ENCODE data around the gene CASP14.
"Not testable (repeated sequence)": the region's sequence is repeated elsewhere in the genome, so short reads cannot be mapped to it uniquely, and the experiment has no call there.

CASP14 gene

DNA sequence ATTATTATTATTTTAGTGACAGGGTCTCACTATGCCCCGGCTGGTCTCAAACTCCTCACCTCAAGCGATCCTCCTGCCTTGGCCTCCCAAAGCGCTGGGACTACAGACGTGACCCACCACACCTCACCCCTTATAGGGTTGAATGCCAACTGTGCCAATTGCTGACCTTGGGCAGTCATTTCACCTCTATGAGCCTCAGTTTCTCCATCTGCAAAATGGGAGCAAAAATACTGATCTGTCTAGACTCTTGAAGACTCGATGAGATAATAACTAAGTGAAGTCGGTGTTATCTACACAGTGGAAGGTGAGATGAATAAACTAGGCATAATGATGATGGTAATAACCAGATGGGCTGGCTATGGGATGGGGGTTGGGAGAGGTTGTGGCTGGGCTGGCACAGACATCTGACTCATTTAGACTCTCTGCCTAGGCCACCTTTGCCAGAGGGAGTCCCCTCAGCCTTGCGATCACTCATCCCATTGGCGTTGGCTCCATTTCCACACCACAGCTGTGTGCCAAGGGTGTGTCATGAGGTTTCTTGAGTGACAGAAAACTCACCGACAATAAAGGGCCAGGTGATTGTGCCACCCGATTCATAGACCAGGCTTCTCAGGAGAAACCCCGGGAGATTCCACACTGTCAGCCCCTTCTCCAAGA is at the start of gene CASP14:
Gene CASP14 (plus strand): TSS at position 596 of the 657 bp plus-strand sequence. CDS start 2,772 bp downstream, outside the sequence.
- DNase-seq (ENCODE audit: low read depth in 3 of 3), result no peak

DNA sequence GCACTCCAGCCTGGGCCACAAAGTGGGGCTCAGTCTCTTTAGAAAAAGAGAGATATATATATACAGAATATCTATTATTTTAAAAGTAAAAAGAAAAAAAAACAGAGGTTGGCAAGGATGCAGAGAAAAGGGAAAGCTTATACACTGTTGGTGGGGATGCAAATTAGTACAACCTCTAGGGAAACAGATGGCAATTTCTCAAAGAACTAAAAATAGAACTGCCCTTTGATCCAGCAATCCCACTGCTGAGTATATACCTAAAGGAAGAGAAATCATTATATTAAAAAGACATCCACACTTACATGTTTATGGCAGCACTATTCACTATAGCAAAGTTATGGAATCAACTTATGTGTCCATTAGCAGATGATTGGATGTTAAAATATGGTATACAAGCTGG is 41.0 kb upstream of the CASP14 start:
- no peak for DNase-seq (ENCODE audit: low read depth in 3 of 3)

- no peak for DNase-seq (ENCODE audit: low read depth in 3 of 3)
These were observed 38.6 kb upstream of the CASP14 start for GRCh38 chr19:15010501-15011300.

DNA sequence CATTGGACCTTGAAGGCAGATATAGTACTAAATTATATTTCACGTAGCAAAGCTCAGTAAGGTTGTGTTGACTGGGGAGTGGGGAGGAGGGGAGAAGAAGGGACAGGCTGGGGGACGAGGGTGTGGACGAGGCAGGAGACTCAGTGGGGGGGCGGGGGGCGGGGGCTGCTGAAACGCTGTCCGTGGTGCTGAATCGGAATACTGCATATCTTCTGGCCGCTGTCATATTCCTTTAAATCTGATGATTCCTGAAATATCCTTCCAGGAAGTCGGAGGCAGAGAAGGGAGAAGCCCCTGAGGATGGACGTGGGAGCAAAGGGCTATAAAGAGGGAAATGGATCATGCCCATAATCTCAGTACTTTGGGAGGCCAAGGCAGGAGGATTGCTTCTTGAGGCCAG is 34.7 kb upstream of the CASP14 start:
- DNase-seq (ENCODE audit: low read depth in 3 of 3), result no peak

- DNase-seq (ENCODE audit: low read depth in 3 of 3), result no peak
These were observed 33.2 kb upstream of the CASP14 start for GRCh38 chr19:15015946-15016542.

- not testable (repeated sequence) for DNase-seq (ENCODE audit: low read depth in 3 of 3)
These were observed 30.4 kb upstream of the CASP14 start for GRCh38 chr19:15018836-15019235.

DNA sequence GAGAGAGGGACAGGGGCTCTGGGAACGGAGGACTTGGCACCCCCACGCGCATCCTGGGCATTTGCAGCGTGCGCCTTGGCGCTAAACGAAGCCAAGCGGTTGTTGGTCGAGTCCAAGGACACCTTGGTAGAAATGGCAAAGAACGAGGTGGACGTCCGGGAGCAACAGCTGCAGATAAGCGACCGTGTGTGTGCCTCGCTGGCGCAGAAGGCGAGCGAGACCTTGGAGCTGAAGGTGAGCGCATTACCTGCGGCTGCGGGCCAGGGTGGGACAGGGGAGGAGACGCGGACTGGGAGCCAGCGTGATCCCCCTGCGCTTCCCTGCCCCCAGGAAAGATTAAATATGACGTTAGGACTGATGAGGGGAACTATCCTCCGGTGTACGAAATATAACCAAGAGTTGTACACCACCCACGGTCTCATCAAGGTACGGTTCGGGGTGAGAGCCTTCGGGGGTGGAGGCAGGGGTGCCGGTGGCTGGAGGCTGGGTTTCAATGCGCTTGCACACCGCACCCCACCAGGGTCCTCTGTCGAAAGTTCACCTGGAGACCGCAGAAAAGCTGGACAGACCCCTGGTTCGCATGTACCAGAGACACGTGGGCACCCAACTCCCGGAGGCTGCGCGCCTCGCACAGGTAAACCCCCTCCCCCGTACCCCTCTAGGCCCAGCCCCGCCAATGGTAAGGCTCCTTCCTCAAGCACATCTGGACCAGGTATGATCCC is 27.8 kb upstream of the CASP14 start:
- DNase-seq (ENCODE audit: low read depth in 3 of 3), result no peak

GRCh38 chr19:15022752-15023151 is 26.5 kb upstream of the CASP14 start:
- DNase-seq (ENCODE audit: low read depth in 3 of 3), result no peak

- no peak for DNase-seq (ENCODE audit: low read depth in 3 of 3)
These were observed 24.1 kb upstream of the CASP14 start for GRCh38 chr19:15025217-15025616.

GRCh38 chr19:15028490-15028889 is 20.8 kb upstream of the CASP14 start:
- DNase-seq (ENCODE audit: low read depth in 3 of 3), result no peak

DNA sequence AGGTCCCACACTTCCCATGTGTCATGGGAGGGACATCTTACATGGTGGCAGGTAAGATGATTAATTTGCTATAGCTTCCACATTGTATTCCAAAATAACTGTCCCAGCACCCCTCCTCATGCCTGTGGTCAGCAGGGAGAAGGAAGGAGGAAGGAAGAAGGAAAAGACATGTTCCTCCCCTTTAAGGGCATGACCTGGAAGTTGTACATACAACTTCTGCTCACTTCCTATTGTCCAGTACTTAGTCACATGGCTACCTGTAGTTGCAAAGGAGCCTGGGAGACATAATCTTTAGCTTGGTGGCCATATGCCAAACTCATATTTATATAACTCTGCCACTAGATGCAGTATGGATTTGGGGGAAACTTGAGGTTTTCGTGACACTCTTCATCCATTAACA is 17.6 kb upstream of the CASP14 start:
- DNase-seq (ENCODE audit: low read depth in 3 of 3), result no peak

DNA sequence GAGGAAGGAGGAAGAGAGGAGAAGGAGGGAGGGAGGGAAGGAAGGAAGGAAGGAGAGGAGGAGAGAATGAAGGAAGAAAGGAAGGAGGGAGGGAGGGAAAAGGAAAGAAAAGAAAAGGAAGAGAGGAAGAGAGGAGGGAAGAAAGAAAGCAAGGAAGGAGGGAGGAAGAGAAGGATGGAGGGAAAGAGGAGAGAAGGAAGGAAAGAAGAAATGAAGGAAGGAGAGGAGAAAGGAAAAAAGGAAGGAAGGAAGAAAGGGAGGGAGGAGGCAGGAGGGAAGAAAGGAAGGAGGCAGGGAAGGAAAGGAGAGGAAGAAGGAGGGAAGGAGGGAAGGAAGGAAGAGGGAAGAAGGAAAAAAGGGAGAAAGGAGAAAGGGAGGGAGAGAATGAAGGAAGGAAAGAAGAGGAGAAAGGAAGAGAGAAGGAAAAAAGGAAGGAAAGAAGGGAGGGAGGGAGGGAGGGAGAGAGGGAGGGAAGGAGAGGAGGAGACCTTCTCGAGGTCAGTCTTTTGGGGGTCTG is 13.4 kb upstream of the CASP14 start:
- DNase-seq (ENCODE audit: low read depth in 3 of 3), result no peak

GRCh38 chr19:15037586-15037985 is 11.7 kb upstream of the CASP14 start:
- DNase-seq (ENCODE audit: low read depth in 3 of 3), result no peak

DNA sequence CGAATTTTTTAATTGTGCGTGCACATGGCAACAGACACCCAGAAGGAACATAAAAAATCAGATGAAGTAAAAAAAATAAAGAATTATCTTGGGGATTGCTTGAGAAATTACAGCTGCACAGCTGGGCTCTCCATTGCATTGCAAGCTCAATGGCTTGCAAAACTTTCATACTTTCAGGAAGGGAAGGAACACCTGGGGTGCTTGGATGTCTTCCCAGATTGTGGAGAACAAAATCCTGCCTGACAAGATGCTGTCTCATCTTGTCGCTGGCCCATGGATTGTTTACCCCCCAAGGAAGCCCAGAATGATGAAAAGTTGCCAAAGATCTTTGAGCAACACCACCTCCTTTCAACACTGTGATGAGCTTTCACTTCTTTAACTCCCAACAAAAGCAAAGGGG is 11.0 kb upstream of the CASP14 start:
- no peak for DNase-seq (ENCODE audit: low read depth in 3 of 3)

- no peak for DNase-seq (ENCODE audit: low read depth in 3 of 3)
These were observed 7.3 kb upstream of the CASP14 start for GRCh38 chr19:15042003-15042402.

- no peak for DNase-seq (ENCODE audit: low read depth in 3 of 3)
These were observed 6.5 kb upstream of the CASP14 start for GRCh38 chr19:15042826-15043225.

DNA sequence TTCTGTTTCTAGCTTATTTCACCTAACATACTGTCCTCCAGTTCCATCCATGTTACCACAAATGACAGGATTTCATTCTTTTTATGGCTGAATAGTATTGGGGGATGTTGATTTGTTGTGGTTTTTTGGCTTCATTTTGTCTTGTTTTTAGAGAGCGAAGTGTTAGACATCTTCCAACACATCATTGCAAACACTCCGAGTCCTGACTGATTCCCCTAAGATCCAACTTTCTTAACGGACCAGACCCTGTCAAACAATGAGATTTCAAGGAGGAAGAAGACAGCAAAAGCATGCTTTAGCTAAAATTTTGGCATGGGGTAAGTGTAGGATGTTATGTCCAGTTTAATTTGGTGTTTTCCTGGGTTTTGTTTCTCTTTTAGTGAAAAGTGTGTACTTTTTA is 3.8 kb upstream of the CASP14 start:
- no peak for DNase-seq (ENCODE audit: low read depth in 3 of 3)

- DNase-seq (ENCODE audit: low read depth in 3 of 3), result no peak
These were observed 1.6 kb upstream of the CASP14 start for GRCh38 chr19:15047680-15048079.

- no peak for DNase-seq (ENCODE audit: low read depth in 3 of 3)
These were observed 1.2 kb upstream of the CASP14 start for GRCh38 chr19:15048128-15048527.

DNA sequence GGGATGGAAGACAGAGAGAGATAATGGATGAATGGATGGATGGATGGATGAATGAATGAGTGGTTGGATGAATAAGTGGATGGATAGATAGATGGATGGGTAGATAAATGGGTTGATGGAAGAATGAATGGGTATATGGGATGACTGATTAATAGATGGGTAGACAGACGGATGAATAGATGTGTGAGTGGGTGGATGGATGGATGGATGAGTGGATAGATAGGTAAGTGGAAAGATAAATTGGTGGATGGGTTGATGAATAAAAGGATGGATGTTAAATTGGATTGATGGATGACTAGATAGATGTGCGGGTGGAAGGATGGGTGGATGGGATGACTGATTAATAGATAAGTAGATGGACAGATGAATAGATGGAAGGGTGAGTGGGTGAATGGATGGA is 1.4 kb downstream of the CASP14 start:
- no peak for DNase-seq (ENCODE audit: low read depth in 3 of 3)

GRCh38 chr19:15062036-15062435 is 12.8 kb downstream of the CASP14 start:
- DNase-seq (ENCODE audit: low read depth in 3 of 3), result no peak

GRCh38 chr19:15070386-15070785 is 21.1 kb downstream of the CASP14 start:
- not testable (repeated sequence) for DNase-seq (ENCODE audit: low read depth in 3 of 3)

Measured in stimulated activated CD4-positive, alpha-beta T cell treated with anti-CD3 and anti-CD28 coated beads, TNF-alpha, amount 100 ng/mL, for 48 hours (primary cell).